Uterus (tissue), 4 donors: Measurements from ENCODE around the gene TRABD2B. TPM values are rescaled to one million over a fixed set of nuclear protein-coding genes. Genes with fewer than 3 reads are reported as not detected.

Experiments used
- DNase-seq, 2 donors: peaks; one replicate each; pipeline ENCODE4 v3.0.0-alpha.2; 2019 to 2020
- H3K27ac ChIP-seq, 2 donors: fragments of 200-600 bp; sonication (generic); 1 replicate in 1 of 2; 2 replicates in 1 of 2; pipeline ENCODE4 v1.5.1; 2016 to 2018
- H3K27me3 ChIP-seq, 2 donors: fragments of 200-600 bp; sonication (generic); one replicate each; pipeline ENCODE4 v1.5.1; 2018 to 2019; ENCODE audit warnings: control low read depth in 1 of 2
- H3K36me3 ChIP-seq, 2 donors: fragments of 200-600 bp; sonication (generic); one replicate each; pipeline ENCODE4 v1.5.1; 2019; ENCODE audit warnings: control low read depth in 1 of 2
- H3K4me1 ChIP-seq, 2 donors: fragments of 200-600 bp; sonication (generic); one replicate each; pipeline ENCODE4 v1.5.1; 2018 to 2019; ENCODE audit warnings: control low read depth in 1 of 2
- H3K4me3 ChIP-seq, 2 donors: fragments of 200-600 bp; sonication (generic); 1 replicate in 1 of 2; 2 replicates in 1 of 2; pipeline ENCODE4 v1.5.1; 2018 to 2019; ENCODE audit warnings: mild to moderate bottlenecking in 1 of 2
- H3K9me3 ChIP-seq, 2 donors: fragments of 200-600 bp; sonication (generic); one replicate each; pipeline ENCODE4 v1.5.1; 2019; ENCODE audit warnings: control low read depth in 1 of 2
- CTCF ChIP-seq, 4 experiments: fragments of 200-600 bp in 2 of 4; fragments of 450-650 bp in 2 of 4; sonication (generic) in 2 of 4; IDR thresholded peaks; one replicate each; pipeline ENCODE4 v1.5.1; 2016 to 2019; ENCODE audit warnings: antibody characterized with exemption in 4 of 4, mild to moderate bottlenecking in 2 of 4, moderate library complexity in 1 of 4
- POLR2A ChIP-seq, 2 donors: fragments of 450-650 bp; IDR thresholded peaks; one replicate each; pipeline ENCODE4 v1.6.1; 2016; ENCODE audit warnings: antibody characterized with exemption in 2 of 2, mild to moderate bottlenecking in 1 of 2, moderate library complexity in 1 of 2
- intact Hi-C: fragments of 100-400 bp; cut with DNase I; formaldehyde crosslinking; loops from one replicate; pipeline ENCODE4 v1.15.1; 2023; ENCODE audit warnings: low total_unique reads
- total RNA-seq, 4 donors: library from RNA; depleted of rRNA in 3 of 4; stranded (reverse); fragments of >200 nt in 3 of 4; gene quantifications; one replicate each; pipeline versions ENCODE4 v1.1.0 to v1.2.4, GENCODE V29; 2014 to 2023
- donor health status: DM: yes; HTN: yes; CAD: no.

Gene TRABD2B
- total RNA-seq, 4 donors from 2014 or later, result under 0.01 to 1.6 (median 1.0) TPM

- Histone ChIP-seq H3K4me3 (no peak overlapping the region), H3K4me1 (no peaks in the 10 kb centered on the region), H3K27ac (no peak overlapping the region), H3K9me3 (no peaks in the 10 kb centered on the region), H3K27me3 (no peaks in the 10 kb centered on the region), H3K36me3 (no peaks in the 10 kb centered on the region)
- DNase-seq, result no peak
- intact Hi-C loops, result no loop called here
- TF ChIP-seq CTCF (IDR thresholded peaks at IDR 0.05), result no peak
- TF ChIP-seq POLR2A (IDR thresholded peaks at IDR 0.05), result no peak
Observed at GRCh38 chr1:47756411-47756810, 240.8 kb downstream of the TRABD2B start.

GRCh38 chr1:47756006-47756405 lies 241.2 kb downstream of the TRABD2B start:
- Histone ChIP-seq H3K4me3 (no peak overlapping the region), H3K4me1 (no peaks in the 10 kb centered on the region), H3K27ac (no peak overlapping the region), H3K9me3 (no peaks in the 10 kb centered on the region), H3K36me3 (no peaks in the 10 kb centered on the region), H3K27me3 (no peaks in the 10 kb centered on the region)
- TF ChIP-seq POLR2A (IDR thresholded peaks at IDR 0.05) (no peak), CTCF (IDR thresholded peaks at IDR 0.05) (no peak)
- intact Hi-C loops, result no loop called here
- no peak for DNase-seq

GRCh38 chr1:47755101-47755990 lies 241.8 kb downstream of the TRABD2B start:
- Histone ChIP-seq H3K36me3 (no peaks in the 10 kb centered on the region), H3K4me1 (no peaks in the 10 kb centered on the region), H3K4me3 (no peak overlapping the region), H3K27ac (no peak overlapping the region), H3K27me3 (no peaks in the 10 kb centered on the region), H3K9me3 (no peaks in the 10 kb centered on the region)
- intact Hi-C loops, result no loop called here
- no peak for DNase-seq
- TF ChIP-seq POLR2A (IDR thresholded peaks at IDR 0.05) (no peak), CTCF (IDR thresholded peaks at IDR 0.05) (no peak)

GRCh38 chr1:47754221-47754620 lies 243.0 kb downstream of the TRABD2B start:
- Histone ChIP-seq H3K4me3 (no peak overlapping the region), H3K27ac (no peak overlapping the region), H3K27me3 (no peaks in the 10 kb centered on the region), H3K36me3 (no peaks in the 10 kb centered on the region), H3K9me3 (no peaks in the 10 kb centered on the region), H3K4me1 (no peaks in the 10 kb centered on the region)
- DNase-seq, result no peak
- intact Hi-C loops, result no loop called here
- no peak for TF ChIP-seq CTCF (IDR thresholded peaks at IDR 0.05)

DNA sequence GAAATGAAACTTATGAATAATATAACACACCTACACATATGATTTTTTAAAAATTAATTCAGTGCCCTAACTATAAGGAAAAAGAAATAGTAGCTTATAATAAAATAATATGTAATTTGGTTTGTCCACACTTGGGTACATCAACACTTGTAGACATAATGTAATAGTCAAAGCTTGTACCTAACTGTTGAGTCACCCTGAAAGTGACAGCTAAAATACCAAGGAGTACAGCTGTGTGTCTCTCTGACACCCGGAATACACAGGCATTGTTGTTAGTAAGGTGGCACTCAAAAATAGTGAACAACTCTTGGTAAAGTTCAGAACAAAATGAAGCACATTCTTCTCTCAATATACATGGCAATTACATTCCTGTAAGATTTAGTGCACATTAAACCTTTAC lies 243.4 kb downstream of the TRABD2B start:
- Histone ChIP-seq H3K27ac (no peak overlapping the region), H3K27me3 (no peaks in the 10 kb centered on the region), H3K4me1 (no peaks in the 10 kb centered on the region), H3K4me3 (no peak overlapping the region), H3K9me3 (no peaks in the 10 kb centered on the region), H3K36me3 (no peaks in the 10 kb centered on the region)
- intact Hi-C loops, result no loop called here
- no peak for TF ChIP-seq CTCF (IDR thresholded peaks at IDR 0.05)
- no peak for TF ChIP-seq POLR2A (IDR thresholded peaks at IDR 0.05)
- DNase-seq, result no peak
